Stimulated activated CD8-positive, alpha-beta memory T cell treated with anti-CD3 and anti-CD28 coated beads, Interleukin-15, amount 100 ng/mL, for 48 hours (primary cell): ENCODE results near the gene SLFN5.
A peak's percentile ranks its signal among the peaks of the same experiment; 100 is the strongest.
"Not testable (repeated sequence)": the region's sequence is repeated elsewhere in the genome, so short reads cannot be mapped to it uniquely, and the experiment has no call there.

Experiments used
- DNase-seq, 2 donors: peaks; one replicate each; pipeline ENCODE4 v3.0.0-alpha.2; 2020; ENCODE audit warnings: low read depth in 2 of 2

The SLFN5 gene

GRCh38 chr17:35242805-35243560 is at the start of gene SLFN5:
TSS of gene SLFN5 (plus strand) at chr17:35243072. CDS start at chr17:35258691, 15,619 bp downstream.
- DNase-seq: peak; percentile 83

- not testable (repeated sequence) for DNase-seq
These were observed 48.9 kb upstream of the SLFN5 start, which contains the start of gene SLC35G3 for GRCh38 chr17:35194001-35194400. TSS of gene SLC35G3 (minus strand) at chr17:35194393. CDS start at chr17:35194307, 86 bp downstream.

- DNase-seq: not testable (repeated sequence)
These were observed 47.8 kb upstream of the SLFN5 start for GRCh38 chr17:35195062-35195461.

GRCh38 chr17:35202582-35202981 is 40.3 kb upstream of the SLFN5 start:
- not testable (repeated sequence) for DNase-seq

GRCh38 chr17:35210741-35211140 is 32.1 kb upstream of the SLFN5 start:
- no peak for DNase-seq

- DNase-seq: no peak
These were observed 30.2 kb upstream of the SLFN5 start for GRCh38 chr17:35212668-35213067.

GRCh38 chr17:35213412-35213940 is 29.4 kb upstream of the SLFN5 start:
- DNase-seq: no peak

- no peak for DNase-seq
These were observed 28.7 kb upstream of the SLFN5 start for GRCh38 chr17:35214192-35214591.

GRCh38 chr17:35214631-35215273 is 28.1 kb upstream of the SLFN5 start:
- peak in 1 of 2 donors; percentile 25 for DNase-seq

- DNase-seq: no peak
These were observed 25.8 kb upstream of the SLFN5 start for GRCh38 chr17:35217107-35217506.

GRCh38 chr17:35218915-35219314 is 24.0 kb upstream of the SLFN5 start:
- no peak for DNase-seq

GRCh38 chr17:35222452-35222851 is 20.4 kb upstream of the SLFN5 start:
- DNase-seq: no peak

GRCh38 chr17:35224436-35224835 is 18.4 kb upstream of the SLFN5 start:
- no peak for DNase-seq

- no peak for DNase-seq
These were observed 15.3 kb upstream of the SLFN5 start for GRCh38 chr17:35227546-35227945.

GRCh38 chr17:35229638-35230037 is 13.2 kb upstream of the SLFN5 start:
- no peak for DNase-seq

GRCh38 chr17:35234315-35234714 is 8.6 kb upstream of the SLFN5 start:
- DNase-seq: not testable (repeated sequence)

- DNase-seq: no peak
These were observed 7.6 kb upstream of the SLFN5 start for GRCh38 chr17:35235289-35235688.

- DNase-seq: no peak
These were observed 7.0 kb upstream of the SLFN5 start for GRCh38 chr17:35235917-35236316.

- no peak for DNase-seq
These were observed 6.1 kb upstream of the SLFN5 start for GRCh38 chr17:35236821-35237220.

- DNase-seq: no peak
These were observed 4.1 kb upstream of the SLFN5 start for GRCh38 chr17:35238821-35239220.

GRCh38 chr17:35239823-35240222 is 3.0 kb upstream of the SLFN5 start:
- no peak for DNase-seq

- no peak for DNase-seq
These were observed 2.0 kb upstream of the SLFN5 start for GRCh38 chr17:35240861-35241260.

- DNase-seq: peak in 1 of 2 donors; percentile 14
These were observed 1.4 kb upstream of the SLFN5 start for GRCh38 chr17:35241520-35241919.
